Measurements from ENCODE around the gene MRPL11.

MRPL11 gene

GRCh38 chr11:66388780-66389386 is 49.8 kb downstream of the MRPL11 start:
- DNase-seq (ENCODE audit: low read depth) = peak; percentile 46

DNA sequence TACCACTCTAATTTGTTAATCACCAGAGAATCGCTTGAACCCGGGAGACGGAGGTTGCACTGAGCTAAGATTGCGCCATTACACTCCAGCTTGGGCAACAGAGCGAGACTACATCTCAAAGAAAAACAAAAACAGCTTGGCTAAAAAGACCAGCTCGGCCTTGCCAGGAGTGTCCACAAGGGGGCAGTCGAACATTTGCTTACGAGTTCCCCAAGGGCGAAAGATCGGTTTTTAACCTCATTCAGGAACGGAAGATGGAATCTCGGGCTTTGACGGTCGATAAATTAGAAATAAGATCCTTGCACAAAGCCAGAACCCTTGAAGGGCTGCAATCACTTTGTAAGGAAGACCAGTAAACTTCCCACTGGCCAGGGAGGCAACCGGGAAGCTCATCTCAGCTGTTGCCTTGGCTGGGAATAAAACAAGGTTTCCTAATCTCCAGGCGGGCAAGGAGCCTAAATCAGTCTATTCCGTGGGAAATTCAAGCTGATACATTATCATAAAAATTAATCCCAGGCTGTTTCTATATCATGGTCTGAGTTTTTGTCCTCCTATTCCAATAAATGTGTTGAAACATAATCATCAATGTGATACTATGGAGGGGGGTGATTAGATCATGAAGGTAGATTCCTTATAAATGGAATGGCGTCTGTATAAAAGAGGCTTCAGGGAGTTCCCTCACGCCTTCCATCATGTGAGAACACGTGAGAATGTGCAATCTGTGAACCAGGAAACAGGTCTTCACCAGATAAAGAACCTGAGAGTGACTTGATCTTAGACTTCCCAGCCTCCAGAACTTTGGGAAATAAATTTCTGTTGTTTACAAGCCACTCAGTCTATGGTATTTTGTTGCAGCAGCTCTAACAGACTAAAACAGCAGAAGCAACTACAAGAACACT is 52.2 kb downstream of the MRPL11 start:
- peak; percentile 63 for DNase-seq (ENCODE audit: low read depth)

All from activated T-helper 1 cell treated with Interleukin-2 at 50 U/mL for 16 hours (primary cell).